ACC112 (cell line): ENCODE data around the gene MCAT.

ENCODE experiments used
- H2AFZ ChIP-seq: fragments of 200-600 bp; sonication (generic); one replicate; pipeline ENCODE4 v1.6.0; 2017; ENCODE audit warnings: antibody characterized with exemption, low read length; ENCODE audit not compliant: unreplicated experiment
- H3K27ac ChIP-seq: fragments of 200-600 bp; sonication (generic); 2 replicates; pipeline ENCODE4 v1.5.1; 2014; ENCODE audit warnings: low read depth, mild to moderate bottlenecking, antibody characterized with exemption, low read length, moderate library complexity
- H3K27me3 ChIP-seq: fragments of 200-600 bp; sonication (generic); 2 replicates; pipeline ENCODE4 v1.6.1; 2014; ENCODE audit warnings: mild to moderate bottlenecking, antibody characterized with exemption, low read length, moderate library complexity, mixed read lengths; ENCODE audit not compliant: insufficient read depth
- H3K36me3 ChIP-seq: fragments of 200-600 bp; sonication (generic); 2 replicates; pipeline ENCODE4 v1.6.1; 2016; ENCODE audit warnings: mild to moderate bottlenecking, antibody characterized with exemption, low read length, moderate library complexity, mixed read lengths; ENCODE audit not compliant: insufficient read depth
- H3K4me1 ChIP-seq: fragments of 200-600 bp; sonication (generic); one replicate; pipeline ENCODE4 v1.6.1; 2016; ENCODE audit warnings: low read length, mixed read lengths; ENCODE audit not compliant: insufficient read depth, unreplicated experiment, control insufficient read depth
- H3K4me3 ChIP-seq: fragments of 200-600 bp; sonication (generic); 2 replicates; pipeline ENCODE4 v1.5.1; 2014; ENCODE audit warnings: mild to moderate bottlenecking, low read depth, low read length
- H3K79me2 ChIP-seq: fragments of 200-600 bp; sonication (generic); one replicate; pipeline ENCODE4 v1.6.0; 2016; ENCODE audit warnings: low read length; ENCODE audit not compliant: control insufficient read depth, unreplicated experiment, insufficient read depth

MCAT gene

GRCh38 chr22:43181321-43182076, 38.3 kb upstream of the MCAT start:
- H3K4me1 ChIP-seq: peaks cover 7% of the 10 kb centered on the region
- H3K27me3 ChIP-seq: no peaks in the 10 kb centered on the region
- no peaks in the 10 kb centered on the region; the same call in 1 of the 2 replicates for H3K36me3 ChIP-seq
- no peak overlapping the region for H3K4me3 ChIP-seq
- H3K27ac ChIP-seq: no peak overlapping the region
- peaks cover 9% of the 10 kb centered on the region for H3K79me2 ChIP-seq
- H2AFZ ChIP-seq: no peak overlapping the region

GRCh38 chr22:43180670-43181069, 37.5 kb upstream of the MCAT start:
- Histone ChIP-seq H3K27ac (no peak overlapping the region), H3K4me3 (no peak overlapping the region), H3K36me3 (no peaks in the 10 kb centered on the region; the same call in 1 of the 2 replicates), H3K27me3 (no peaks in the 10 kb centered on the region), H3K4me1 (peaks cover 6% of the 10 kb centered on the region), H2AFZ (no peak overlapping the region), H3K79me2 (peaks cover 8% of the 10 kb centered on the region)

GRCh38 chr22:43179911-43180195, 36.7 kb upstream of the MCAT start:
- Histone ChIP-seq H3K4me3 (no peak overlapping the region), H3K79me2 (peaks cover 5% of the 10 kb centered on the region), H3K36me3 (no peaks in the 10 kb centered on the region; the same call in 1 of the 2 replicates), H3K27me3 (no peaks in the 10 kb centered on the region), H2AFZ (no peak overlapping the region), H3K4me1 (peaks cover 5% of the 10 kb centered on the region), H3K27ac (no peak overlapping the region)

- Histone ChIP-seq H3K4me1 (peaks cover 5% of the 10 kb centered on the region), H3K27me3 (no peaks in the 10 kb centered on the region), H2AFZ (no peak overlapping the region), H3K4me3 (no peak overlapping the region), H3K36me3 (no peaks in the 10 kb centered on the region; the same call in 1 of the 2 replicates), H3K27ac (no peak overlapping the region), H3K79me2 (peaks cover under 1% of the 10 kb centered on the region)
Observed at GRCh38 chr22:43179146-43179910, 36.1 kb upstream of the MCAT start.

GRCh38 chr22:43177479-43177878, 34.3 kb upstream of the MCAT start:
- Histone ChIP-seq H3K27me3 (no peaks in the 10 kb centered on the region), H3K79me2 (no peaks in the 10 kb centered on the region), H3K4me1 (no peaks in the 10 kb centered on the region), H3K36me3 (no peaks in the 10 kb centered on the region; the same call in 1 of the 2 replicates), H3K4me3 (no peak overlapping the region), H2AFZ (no peak overlapping the region), H3K27ac (no peak overlapping the region)

- H3K27me3 ChIP-seq: no peaks in the 10 kb centered on the region
- no peak overlapping the region for H3K27ac ChIP-seq
- H3K79me2 ChIP-seq: no peaks in the 10 kb centered on the region
- H3K4me3 ChIP-seq: no peak overlapping the region
- no peaks in the 10 kb centered on the region; the same call in 1 of the 2 replicates for H3K36me3 ChIP-seq
- no peak overlapping the region for H2AFZ ChIP-seq
- no peaks in the 10 kb centered on the region for H3K4me1 ChIP-seq
Observed at GRCh38 chr22:43176090-43176489, 32.9 kb upstream of the MCAT start.

GRCh38 chr22:43174941-43175531, 31.8 kb upstream of the MCAT start:
- Histone ChIP-seq H3K4me1 (no peaks in the 10 kb centered on the region), H3K27me3 (no peaks in the 10 kb centered on the region), H3K4me3 (no peak overlapping the region), H3K36me3 (no peaks in the 10 kb centered on the region; the same call in 1 of the 2 replicates), H2AFZ (no peak overlapping the region), H3K27ac (no peak overlapping the region), H3K79me2 (no peaks in the 10 kb centered on the region)

GRCh38 chr22:43173976-43174720, 30.9 kb upstream of the MCAT start:
- Histone ChIP-seq H3K27ac (no peak overlapping the region), H3K4me1 (no peaks in the 10 kb centered on the region), H3K27me3 (no peaks in the 10 kb centered on the region), H2AFZ (no peak overlapping the region), H3K79me2 (no peaks in the 10 kb centered on the region), H3K36me3 (no peaks in the 10 kb centered on the region; the same call in 1 of the 2 replicates), H3K4me3 (no peak overlapping the region)

- H2AFZ ChIP-seq: no peak overlapping the region
- H3K27me3 ChIP-seq: no peaks in the 10 kb centered on the region
- H3K4me3 ChIP-seq: no peak overlapping the region
- H3K36me3 ChIP-seq: no peaks in the 10 kb centered on the region
- no peak overlapping the region for H3K27ac ChIP-seq
- H3K79me2 ChIP-seq: no peaks in the 10 kb centered on the region
- no peaks in the 10 kb centered on the region for H3K4me1 ChIP-seq
Observed at GRCh38 chr22:43173566-43173965, 30.4 kb upstream of the MCAT start.

GRCh38 chr22:43172191-43172590, 29.0 kb upstream of the MCAT start:
- Histone ChIP-seq H3K4me1 (no peaks in the 10 kb centered on the region), H2AFZ (no peak overlapping the region), H3K27me3 (no peaks in the 10 kb centered on the region), H3K27ac (no peak overlapping the region), H3K4me3 (no peak overlapping the region), H3K36me3 (no peaks in the 10 kb centered on the region), H3K79me2 (no peaks in the 10 kb centered on the region)
